Measurements from ENCODE around the gene SPEN.
"Not testable (repeated sequence)": the region's sequence is repeated elsewhere in the genome, so short reads cannot be mapped to it uniquely, and the experiment has no call there.

- TF ChIP-seq, protein P1, sequence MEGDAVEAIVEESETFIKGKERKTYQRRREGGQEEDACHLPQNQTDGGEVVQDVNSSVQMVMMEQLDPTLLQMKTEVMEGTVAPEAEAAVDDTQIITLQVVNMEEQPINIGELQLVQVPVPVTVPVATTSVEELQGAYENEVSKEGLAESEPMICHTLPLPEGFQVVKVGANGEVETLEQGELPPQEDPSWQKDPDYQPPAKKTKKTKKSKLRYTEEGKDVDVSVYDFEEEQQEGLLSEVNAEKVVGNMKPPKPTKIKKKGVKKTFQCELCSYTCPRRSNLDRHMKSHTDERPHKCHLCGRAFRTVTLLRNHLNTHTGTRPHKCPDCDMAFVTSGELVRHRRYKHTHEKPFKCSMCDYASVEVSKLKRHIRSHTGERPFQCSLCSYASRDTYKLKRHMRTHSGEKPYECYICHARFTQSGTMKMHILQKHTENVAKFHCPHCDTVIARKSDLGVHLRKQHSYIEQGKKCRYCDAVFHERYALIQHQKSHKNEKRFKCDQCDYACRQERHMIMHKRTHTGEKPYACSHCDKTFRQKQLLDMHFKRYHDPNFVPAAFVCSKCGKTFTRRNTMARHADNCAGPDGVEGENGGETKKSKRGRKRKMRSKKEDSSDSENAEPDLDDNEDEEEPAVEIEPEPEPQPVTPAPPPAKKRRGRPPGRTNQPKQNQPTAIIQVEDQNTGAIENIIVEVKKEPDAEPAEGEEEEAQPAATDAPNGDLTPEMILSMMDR (conservative IDR thresholded peaks at IDR 0.05), result not testable (repeated sequence)
- TF ChIP-seq ZFX (IDR thresholded peaks at IDR 0.05), result not testable (repeated sequence)
Measured at GRCh38 chr1:15896841-15897610, 49.5 kb downstream of the SPEN start.

All from C4-2B (cell line).